ENCODE results near the gene NCS1. TPM values are rescaled to one million over a fixed set of nuclear protein-coding genes. Genes with fewer than 3 reads are reported as not detected.

The NCS1 gene
- total RNA-seq, 2 experiments from 2014 or later = 0.17 TPM; not detected in 1

DNA sequence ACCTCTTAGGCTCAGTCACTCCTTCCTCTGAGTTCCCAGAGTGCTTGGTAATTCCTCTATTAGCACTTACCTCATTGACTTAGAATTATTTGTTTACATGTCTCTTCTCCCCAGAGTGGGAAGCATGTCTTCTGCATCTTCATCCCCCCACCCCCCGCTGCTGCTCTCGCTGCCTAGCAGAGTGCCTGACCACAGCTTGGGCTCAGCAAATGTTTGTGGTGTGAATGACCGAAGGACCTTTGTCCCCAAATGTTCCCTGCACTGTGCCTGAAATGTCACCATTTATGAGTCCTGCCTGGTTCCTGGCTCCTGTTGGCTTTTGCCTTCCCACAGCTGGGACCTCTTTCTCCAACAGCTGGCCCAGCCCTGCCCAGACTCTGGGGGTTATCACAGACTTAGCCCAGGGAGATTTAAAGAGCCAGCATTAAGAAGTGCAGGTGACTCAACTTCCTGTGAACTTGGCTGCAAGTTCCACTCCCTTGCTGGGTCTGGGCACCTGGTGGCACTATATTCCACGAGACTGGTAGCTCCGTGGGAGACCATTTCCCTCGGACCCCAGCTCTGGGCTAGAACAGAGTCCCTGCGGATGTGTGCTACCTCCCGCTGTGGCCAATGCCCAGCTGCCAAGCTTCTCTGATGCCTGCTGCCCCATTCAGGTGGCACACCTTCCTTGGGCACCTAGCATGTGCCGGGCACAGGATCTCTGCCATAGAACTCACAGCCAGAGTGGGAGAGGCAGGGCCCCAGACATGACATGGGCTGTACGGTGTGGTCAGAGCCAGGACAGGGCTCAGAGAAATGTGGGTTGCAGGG, 91.6 kb downstream of the NCS1 start:
- Histone ChIP-seq H3K4me1 (ENCODE audit: insufficient read depth, low read length) (no peaks in the 10 kb centered on the region), H3K9me3 (ENCODE audit: control insufficient read depth in 1 of 2, insufficient read depth in 1 of 2, low read length in 2 of 2) (peaks cover 0 to 8% of the 10 kb centered on the region in 2 experiments), H3K27ac (ENCODE audit: low read depth in 1 of 2, low read length in 2 of 2) (no peak overlapping the region), H3K36me3 (ENCODE audit: insufficient read depth, low read length) (no peaks in the 10 kb centered on the region), H3K27me3 (ENCODE audit: control insufficient read depth in 1 of 2, insufficient read depth in 2 of 2, low read length in 2 of 2) (peaks cover 57 to 82% of the 10 kb centered on the region in 2 experiments), H3K4me3 (ENCODE audit: low read length) (no peak overlapping the region)
- TF ChIP-seq, protein P1, sequence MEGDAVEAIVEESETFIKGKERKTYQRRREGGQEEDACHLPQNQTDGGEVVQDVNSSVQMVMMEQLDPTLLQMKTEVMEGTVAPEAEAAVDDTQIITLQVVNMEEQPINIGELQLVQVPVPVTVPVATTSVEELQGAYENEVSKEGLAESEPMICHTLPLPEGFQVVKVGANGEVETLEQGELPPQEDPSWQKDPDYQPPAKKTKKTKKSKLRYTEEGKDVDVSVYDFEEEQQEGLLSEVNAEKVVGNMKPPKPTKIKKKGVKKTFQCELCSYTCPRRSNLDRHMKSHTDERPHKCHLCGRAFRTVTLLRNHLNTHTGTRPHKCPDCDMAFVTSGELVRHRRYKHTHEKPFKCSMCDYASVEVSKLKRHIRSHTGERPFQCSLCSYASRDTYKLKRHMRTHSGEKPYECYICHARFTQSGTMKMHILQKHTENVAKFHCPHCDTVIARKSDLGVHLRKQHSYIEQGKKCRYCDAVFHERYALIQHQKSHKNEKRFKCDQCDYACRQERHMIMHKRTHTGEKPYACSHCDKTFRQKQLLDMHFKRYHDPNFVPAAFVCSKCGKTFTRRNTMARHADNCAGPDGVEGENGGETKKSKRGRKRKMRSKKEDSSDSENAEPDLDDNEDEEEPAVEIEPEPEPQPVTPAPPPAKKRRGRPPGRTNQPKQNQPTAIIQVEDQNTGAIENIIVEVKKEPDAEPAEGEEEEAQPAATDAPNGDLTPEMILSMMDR (IDR thresholded peaks at IDR 0.05) = no peak
- intact Hi-C loops (cut with DNase I, micrococcal nuclease) = no loop called here
- ChIA-PET CTCF (no interaction called here), POLR2A (no interaction called here)
- DNase-seq = no peak
- H3K4me3 Mint-ChIP-seq = no peak overlapping the region
- H3K27me3 Mint-ChIP-seq = peaks cover 85% of the 10 kb centered on the region
- peaks cover 12% of the 10 kb centered on the region for H3K4me1 Mint-ChIP-seq (ENCODE audit: low read depth)
- no peaks in the 10 kb centered on the region for H3K36me3 Mint-ChIP-seq (ENCODE audit: low read depth)
- H3K9me3 Mint-ChIP-seq = no peaks in the 10 kb centered on the region
- ATAC-seq (ENCODE audit: poor library complexity) = no peak
- no peak overlapping the region for H3K27ac Mint-ChIP-seq

- no peaks in the 10 kb centered on the region for H3K36me3 ChIP-seq (ENCODE audit: insufficient read depth, low read length)
- intact Hi-C loops (cut with DNase I, micrococcal nuclease) = no loop called here
- ChIA-PET POLR2A (no interaction called here), CTCF (no interaction called here)
- H3K27me3 Mint-ChIP-seq = peaks cover 86% of the 10 kb centered on the region
- H3K4me1 Mint-ChIP-seq (ENCODE audit: low read depth) = peaks cover 12% of the 10 kb centered on the region
- no peak for ATAC-seq (ENCODE audit: poor library complexity)
- peaks cover 0 to 8% of the 10 kb centered on the region in 2 experiments for H3K9me3 ChIP-seq (ENCODE audit: control insufficient read depth in 1 of 2, insufficient read depth in 1 of 2, low read length in 2 of 2)
- DNase-seq = no peak
- H3K4me1 ChIP-seq (ENCODE audit: insufficient read depth, low read length) = no peaks in the 10 kb centered on the region
- TF ChIP-seq, protein P1 (IDR thresholded peaks at IDR 0.05) = no peak
- H3K27ac Mint-ChIP-seq = no peak overlapping the region
- H3K4me3 ChIP-seq (ENCODE audit: low read length) = no peak overlapping the region
- H3K27me3 ChIP-seq (ENCODE audit: control insufficient read depth in 1 of 2, insufficient read depth in 2 of 2, low read length in 2 of 2) = peaks cover 53 to 80% of the 10 kb centered on the region in 2 experiments
- no peaks in the 10 kb centered on the region for H3K36me3 Mint-ChIP-seq (ENCODE audit: low read depth)
- no peak overlapping the region for H3K27ac ChIP-seq (ENCODE audit: low read depth in 1 of 2, low read length in 2 of 2)
- H3K4me3 Mint-ChIP-seq = no peak overlapping the region
- H3K9me3 Mint-ChIP-seq = no peaks in the 10 kb centered on the region
Measured at GRCh38 chr9:130264414-130265350, 92.5 kb downstream of the NCS1 start.

DNA sequence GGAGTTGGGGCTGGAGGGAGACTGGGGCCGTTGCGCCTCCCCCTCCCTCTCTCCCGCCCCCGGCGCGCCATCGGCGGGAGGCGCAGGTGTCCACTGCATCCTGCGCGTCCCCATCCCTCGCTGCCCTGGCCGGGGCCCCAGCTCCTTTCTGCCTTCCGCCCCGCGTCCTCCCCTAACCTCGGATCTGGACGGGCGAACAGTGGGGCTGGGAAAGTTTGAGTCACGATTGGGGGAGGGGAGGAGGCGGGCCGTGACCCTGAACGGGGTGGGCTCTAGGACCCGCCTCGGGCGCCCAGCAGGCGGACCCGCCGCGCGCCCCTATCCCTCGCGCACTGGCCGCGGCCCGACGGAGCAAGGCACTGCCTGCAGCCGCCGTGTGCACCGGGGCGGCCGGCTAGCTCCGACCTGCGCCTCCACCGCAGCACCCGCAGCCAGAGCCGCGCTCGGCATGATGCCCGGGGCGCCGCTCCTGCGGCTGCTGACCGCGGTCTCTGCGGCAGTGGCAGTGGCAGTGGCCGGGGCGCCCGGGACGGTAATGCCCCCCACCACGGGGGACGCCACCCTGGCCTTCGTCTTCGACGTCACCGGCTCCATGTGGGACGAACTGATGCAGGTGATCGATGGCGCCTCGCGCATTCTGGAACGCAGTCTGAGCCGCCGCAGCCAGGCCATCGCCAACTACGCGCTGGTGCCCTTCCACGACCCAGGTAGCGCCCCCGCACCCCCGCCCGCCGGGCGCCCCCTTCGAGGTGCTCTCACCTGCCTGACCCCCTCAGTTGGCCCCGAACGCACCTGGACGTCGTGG, 93.4 kb downstream of the NCS1 start, which contains the start of gene HMCN2:
HMCN2 (plus strand) TSS at position 330 of the 805 bp plus-strand sequence; CDS start at position 449, 119 bp downstream.
- POLR2A ChIA-PET = no interaction called here
- TF ChIP-seq, protein P1 (IDR thresholded peaks at IDR 0.05) = no peak
- ATAC-seq (ENCODE audit: poor library complexity) (no peak), DNase-seq (no peak)
- Histone ChIP-seq H3K4me1 (ENCODE audit: insufficient read depth, low read length) (no peaks in the 10 kb centered on the region), H3K9me3 (ENCODE audit: control insufficient read depth in 1 of 2, insufficient read depth in 1 of 2, low read length in 2 of 2) (peaks cover 0 to 8% of the 10 kb centered on the region in 2 experiments), H3K27me3 (ENCODE audit: control insufficient read depth in 1 of 2, insufficient read depth in 2 of 2, low read length in 2 of 2) (peaks cover 53 to 81% of the 10 kb centered on the region in 2 experiments), H3K36me3 (ENCODE audit: insufficient read depth, low read length) (no peaks in the 10 kb centered on the region), H3K4me3 (ENCODE audit: low read length) (no peak within 1 kb of the TSS), H3K27ac (ENCODE audit: low read depth in 1 of 2, low read length in 2 of 2) (no peak within 1 kb of the TSS)
- CTCF ChIA-PET = no interaction called here
- Mint-ChIP-seq H3K27ac (no peak within 1 kb of the TSS), H3K27me3 (peaks cover 86% of the 10 kb centered on the region), H3K9me3 (no peaks in the 10 kb centered on the region), H3K4me3 (no peak within 1 kb of the TSS), H3K4me1 (ENCODE audit: low read depth) (peaks cover 12% of the 10 kb centered on the region), H3K36me3 (ENCODE audit: low read depth) (no peaks in the 10 kb centered on the region)
- intact Hi-C loops (cut with DNase I, micrococcal nuclease) = no loop called here

Measured in CD4-positive, alpha-beta T cell (primary cell).